Right renal cortex interstitium (tissue), 3 donors: Measurements from ENCODE around the gene CBLB. TPM values are rescaled to one million over a fixed set of nuclear protein-coding genes. Genes with fewer than 3 reads are reported as not detected.
"Not testable (repeated sequence)": the region's sequence is repeated elsewhere in the genome, so short reads cannot be mapped to it uniquely, and the experiment has no call there.

ENCODE experiments used
- DNase-seq, 3 donors: peaks; one replicate each; pipeline ENCODE4 v3.0.0-alpha.2; 2013; ENCODE audit warnings: low read depth in 3 of 3, low spot score in 2 of 3
- polyA plus RNA-seq, 3 donors: library from polyadenylated mRNA; unstranded; fragments of 120-200 nt; gene quantifications; one replicate each; pipeline ENCODE4 v1.2.1, GENCODE V29; 2013; ENCODE audit not compliant: insufficient read length in 3 of 3

Gene CBLB
- polyA plus RNA-seq, 3 donors, result 44.2 to 45.0 (median 45.0) TPM

GRCh38 chr3:105823149-105823867 lies 45.5 kb downstream of the CBLB start:
- DNase-seq, result no peak

GRCh38 chr3:105822171-105823123 lies 46.4 kb downstream of the CBLB start:
- DNase-seq, result no peak

- no peak for DNase-seq
Observed at GRCh38 chr3:105821433-105821832, 47.4 kb downstream of the CBLB start.

- no peak for DNase-seq
Observed at GRCh38 chr3:105816833-105817232, 52.0 kb downstream of the CBLB start.

- DNase-seq, result not testable (repeated sequence)
Observed at GRCh38 chr3:105815331-105815730, 53.5 kb downstream of the CBLB start.

- no peak for DNase-seq
Observed at GRCh38 chr3:105813710-105814109, 55.1 kb downstream of the CBLB start.

- no peak for DNase-seq
Observed at GRCh38 chr3:105812194-105812586, 56.6 kb downstream of the CBLB start.

GRCh38 chr3:105811518-105812193 lies 57.2 kb downstream of the CBLB start:
- no peak for DNase-seq

GRCh38 chr3:105809208-105809888 lies 59.5 kb downstream of the CBLB start:
- DNase-seq, result no peak

GRCh38 chr3:105807701-105808100 lies 61.1 kb downstream of the CBLB start:
- DNase-seq, result no peak

GRCh38 chr3:105807146-105807545 lies 61.7 kb downstream of the CBLB start:
- DNase-seq, result no peak

- DNase-seq, result no peak
Observed at GRCh38 chr3:105806359-105806758, 62.5 kb downstream of the CBLB start.

GRCh38 chr3:105805404-105805803 lies 63.4 kb downstream of the CBLB start:
- DNase-seq, result no peak

- no peak for DNase-seq
Observed at GRCh38 chr3:105802118-105802706, 66.6 kb downstream of the CBLB start.

- no peak for DNase-seq
Observed at GRCh38 chr3:105801397-105801796, 67.4 kb downstream of the CBLB start.

- DNase-seq, result no peak
Observed at GRCh38 chr3:105800320-105800719, 68.5 kb downstream of the CBLB start.

GRCh38 chr3:105799286-105799685 lies 69.5 kb downstream of the CBLB start:
- DNase-seq, result no peak

- DNase-seq, result no peak
Observed at GRCh38 chr3:105798381-105798934, 70.4 kb downstream of the CBLB start.

GRCh38 chr3:105793040-105793439 lies 75.8 kb downstream of the CBLB start:
- DNase-seq, result no peak
